Measurements from ENCODE around the gene GABRE.

Gene GABRE

GRCh38 chrX:151974336-151975227, at the start of gene GABRE:
Gene GABRE, minus strand, starts transcription at chrX:151974676. Its CDS starts 51 bp downstream, at chrX:151974625.
- DNase-seq: peak; percentile 84

- no peak for DNase-seq
These were observed 46.4 kb upstream of the GABRE start for GRCh38 chrX:152020888-152021287.

GRCh38 chrX:151999813-152000212, 25.3 kb upstream of the GABRE start:
- no peak for DNase-seq

- DNase-seq: no peak
These were observed 23.1 kb upstream of the GABRE start for GRCh38 chrX:151997539-151997938.

- DNase-seq: no peak
These were observed 21.9 kb upstream of the GABRE start for GRCh38 chrX:151996347-151996746.

GRCh38 chrX:151994476-151994875, 20.0 kb upstream of the GABRE start:
- no peak for DNase-seq

GRCh38 chrX:151988706-151989299, 14.3 kb upstream of the GABRE start:
- no peak for DNase-seq

- DNase-seq: no peak
These were observed 12.6 kb upstream of the GABRE start for GRCh38 chrX:151987108-151987507.

- no peak for DNase-seq
These were observed 11.5 kb upstream of the GABRE start for GRCh38 chrX:151985955-151986354.

- DNase-seq: no peak
These were observed 11.1 kb upstream of the GABRE start for GRCh38 chrX:151985531-151985930.

- no peak for DNase-seq
These were observed 10.4 kb upstream of the GABRE start for GRCh38 chrX:151984902-151985301.

GRCh38 chrX:151984328-151984727, 9.9 kb upstream of the GABRE start:
- DNase-seq: no peak

- DNase-seq: no peak
These were observed 8.7 kb upstream of the GABRE start for GRCh38 chrX:151983186-151983585.

- DNase-seq: no peak
These were observed 7.7 kb upstream of the GABRE start for GRCh38 chrX:151982222-151982621.

GRCh38 chrX:151981129-151981528, 6.7 kb upstream of the GABRE start:
- DNase-seq: no peak

GRCh38 chrX:151977923-151978322, 3.4 kb upstream of the GABRE start:
- no peak for DNase-seq

GRCh38 chrX:151977009-151977408, 2.5 kb upstream of the GABRE start:
- no peak for DNase-seq

- DNase-seq: no peak
These were observed 1.3 kb upstream of the GABRE start for GRCh38 chrX:151975736-151976275.

- DNase-seq: no peak
These were observed 735 bp upstream of the GABRE start for GRCh38 chrX:151975228-151975593.

- DNase-seq: peak; percentile 47
These were observed 583 bp downstream of the GABRE start for GRCh38 chrX:151973851-151974335.

GRCh38 chrX:151973060-151973661, 1.3 kb downstream of the GABRE start:
- DNase-seq: no peak

- DNase-seq: peak; percentile 50
These were observed 3.8 kb downstream of the GABRE start for GRCh38 chrX:151970661-151971060.

GRCh38 chrX:151970027-151970426, 4.4 kb downstream of the GABRE start:
- DNase-seq: no peak

- no peak for DNase-seq
These were observed 8.2 kb downstream of the GABRE start for GRCh38 chrX:151966236-151966635.

All from right hindlimb (tissue), 1 donor.